Measurements from ENCODE around the gene FYB1.

Gene FYB1

GRCh38 chr5:39201781-39202596 is 17.4 kb downstream of the FYB1 start:
- DNase-seq (ENCODE audit: low read depth), result no peak
- no peak overlapping the region for H3K4me3 ChIP-seq (ENCODE audit: low read depth, low read length)
- TF ChIP-seq, protein P1, sequence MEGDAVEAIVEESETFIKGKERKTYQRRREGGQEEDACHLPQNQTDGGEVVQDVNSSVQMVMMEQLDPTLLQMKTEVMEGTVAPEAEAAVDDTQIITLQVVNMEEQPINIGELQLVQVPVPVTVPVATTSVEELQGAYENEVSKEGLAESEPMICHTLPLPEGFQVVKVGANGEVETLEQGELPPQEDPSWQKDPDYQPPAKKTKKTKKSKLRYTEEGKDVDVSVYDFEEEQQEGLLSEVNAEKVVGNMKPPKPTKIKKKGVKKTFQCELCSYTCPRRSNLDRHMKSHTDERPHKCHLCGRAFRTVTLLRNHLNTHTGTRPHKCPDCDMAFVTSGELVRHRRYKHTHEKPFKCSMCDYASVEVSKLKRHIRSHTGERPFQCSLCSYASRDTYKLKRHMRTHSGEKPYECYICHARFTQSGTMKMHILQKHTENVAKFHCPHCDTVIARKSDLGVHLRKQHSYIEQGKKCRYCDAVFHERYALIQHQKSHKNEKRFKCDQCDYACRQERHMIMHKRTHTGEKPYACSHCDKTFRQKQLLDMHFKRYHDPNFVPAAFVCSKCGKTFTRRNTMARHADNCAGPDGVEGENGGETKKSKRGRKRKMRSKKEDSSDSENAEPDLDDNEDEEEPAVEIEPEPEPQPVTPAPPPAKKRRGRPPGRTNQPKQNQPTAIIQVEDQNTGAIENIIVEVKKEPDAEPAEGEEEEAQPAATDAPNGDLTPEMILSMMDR (IDR thresholded peaks at IDR 0.05; ENCODE audit: low read depth, low read length), result no peak
- TF ChIP-seq POLR2A (IDR thresholded peaks at IDR 0.05; ENCODE audit: extremely low read depth, insufficient read length), result no peak
- no peak for TF ChIP-seq MAX (IDR thresholded peaks at IDR 0.05; ENCODE audit: low read depth, low read length)
- TF ChIP-seq MYC (IDR thresholded peaks at IDR 0.05; ENCODE audit: low read depth, low read length), result no peak

GRCh38 chr5:39201160-39201780 is 18.1 kb downstream of the FYB1 start:
- no peak overlapping the region for H3K4me3 ChIP-seq (ENCODE audit: low read depth, low read length)
- DNase-seq (ENCODE audit: low read depth), result peak; percentile 45
- no peak for TF ChIP-seq POLR2A (IDR thresholded peaks at IDR 0.05; ENCODE audit: extremely low read depth, insufficient read length)
- TF ChIP-seq, protein P1 (IDR thresholded peaks at IDR 0.05; ENCODE audit: low read depth, low read length), result peak; percentile 8

DNA sequence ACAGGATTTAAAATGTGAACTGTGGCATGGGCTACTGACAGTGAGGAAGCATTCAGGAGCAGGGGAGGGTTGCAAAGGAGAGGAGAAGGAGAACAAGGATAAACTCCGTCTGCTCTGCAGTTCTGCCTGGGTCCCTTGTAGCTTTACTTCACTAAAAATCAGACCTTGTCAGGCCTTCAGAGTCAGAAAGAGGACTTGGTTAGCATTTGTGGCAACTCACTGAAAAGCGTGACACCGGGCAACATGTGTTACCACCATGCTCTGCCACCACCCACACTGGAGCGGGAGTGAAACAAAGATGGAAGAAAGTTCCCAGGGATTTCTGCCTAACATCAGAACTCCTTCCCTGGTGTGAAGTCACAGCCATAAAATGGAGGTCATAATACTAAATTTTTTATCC is 19.3 kb downstream of the FYB1 start:
- no peak for DNase-seq (ENCODE audit: low read depth)
- TF ChIP-seq POLR2A (IDR thresholded peaks at IDR 0.05; ENCODE audit: extremely low read depth, insufficient read length), result no peak
- TF ChIP-seq, protein P1 (IDR thresholded peaks at IDR 0.05; ENCODE audit: low read depth, low read length), result no peak
- TF ChIP-seq MAX (IDR thresholded peaks at IDR 0.05; ENCODE audit: low read depth, low read length), result no peak
- no peak for TF ChIP-seq MYC (IDR thresholded peaks at IDR 0.05; ENCODE audit: low read depth, low read length)
- no peak overlapping the region for H3K4me3 ChIP-seq (ENCODE audit: low read depth, low read length)

DNA sequence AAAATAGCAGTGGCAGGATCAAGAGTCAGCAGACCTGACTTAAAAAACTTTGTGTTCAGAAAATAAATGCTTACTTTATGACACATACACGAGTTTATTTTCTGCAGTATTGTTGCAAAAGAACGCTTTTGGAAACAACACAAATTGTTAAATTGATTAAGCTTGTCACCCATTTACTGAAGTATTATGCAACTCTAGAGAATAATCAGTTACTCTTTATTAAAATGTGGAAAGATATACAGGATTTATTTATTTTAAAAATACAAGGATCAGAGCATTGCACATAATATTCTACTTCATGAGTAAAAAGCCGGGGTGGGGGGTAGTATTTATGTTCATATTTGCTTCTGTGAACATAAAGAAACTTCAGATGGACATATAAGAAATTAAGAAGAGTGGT is 20.0 kb downstream of the FYB1 start:
- no peak for TF ChIP-seq MYC (IDR thresholded peaks at IDR 0.05; ENCODE audit: low read depth, low read length)
- TF ChIP-seq, protein P1 (IDR thresholded peaks at IDR 0.05; ENCODE audit: low read depth, low read length), result no peak
- no peak for TF ChIP-seq POLR2A (IDR thresholded peaks at IDR 0.05; ENCODE audit: extremely low read depth, insufficient read length)
- no peak overlapping the region for H3K4me3 ChIP-seq (ENCODE audit: low read depth, low read length)
- DNase-seq (ENCODE audit: low read depth), result no peak

GRCh38 chr5:39198127-39198526 is 21.2 kb downstream of the FYB1 start:
- no peak overlapping the region for H3K4me3 ChIP-seq (ENCODE audit: low read depth, low read length)
- DNase-seq (ENCODE audit: low read depth), result no peak

More at GRCh38 chr5:39198127-39198526, 21.2 kb downstream of the FYB1 start:
- no peak for TF ChIP-seq MAX (IDR thresholded peaks at IDR 0.05; ENCODE audit: low read depth, low read length)
- TF ChIP-seq POLR2A (IDR thresholded peaks at IDR 0.05; ENCODE audit: extremely low read depth, insufficient read length), result no peak
- TF ChIP-seq, protein P1 (IDR thresholded peaks at IDR 0.05; ENCODE audit: low read depth, low read length), result no peak
- no peak for TF ChIP-seq MYC (IDR thresholded peaks at IDR 0.05; ENCODE audit: low read depth, low read length)

Data from NB4 (cell line).